Psoas muscle (tissue), 8 donors: ENCODE results near the gene PRRT3. TPM values are rescaled to one million over a fixed set of nuclear protein-coding genes. Genes with fewer than 3 reads are reported as not detected.

Source experiments
- ATAC-seq, 4 donors: fragments of 200-7000 bp; cut with Tn5 transposase; one replicate each; pipeline ENCODE4 v1.9.1; 2020; ENCODE audit warnings: moderate library complexity in 3 of 4, mild to moderate bottlenecking in 2 of 4
- DNase-seq, 2 donors: peaks; one replicate each; pipeline ENCODE4 v3.0.0-alpha.2; 2020
- H3K27ac ChIP-seq: fragments of 200-600 bp; one replicate; pipeline ENCODE4 v1.8.0; 2022
- H3K27me3 ChIP-seq, 3 donors: fragments of 200-600 bp in 1 of 3; one replicate each; pipeline versions ENCODE4 v1.6.1 to v1.8.0; 2013 to 2022; ENCODE audit warnings: low read length in 2 of 3, mild to moderate bottlenecking in 2 of 3, moderate library complexity in 1 of 3; ENCODE audit not compliant: insufficient read depth in 3 of 3
- H3K36me3 ChIP-seq, 2 donors: fragments of 200-600 bp in 1 of 2; one replicate each; pipeline versions ENCODE4 v1.6.1 to v1.8.0; 2013 to 2022; ENCODE audit warnings: low read depth in 1 of 2, mild to moderate bottlenecking in 1 of 2, moderate library complexity in 1 of 2; ENCODE audit not compliant: insufficient read depth in 1 of 2
- H3K4me1 ChIP-seq: fragments of 200-600 bp; one replicate; pipeline ENCODE4 v1.8.0; 2022
- H3K4me3 ChIP-seq: fragments of 200-600 bp; one replicate; pipeline ENCODE4 v1.8.0; 2022; ENCODE audit warnings: mild to moderate bottlenecking
- H3K9me3 ChIP-seq: fragments of 200-600 bp; one replicate; pipeline ENCODE4 v1.8.0; 2022
- CTCF ChIP-seq: fragments of 200-600 bp; IDR thresholded peaks from one replicate; pipeline ENCODE4 v1.8.0; 2022; ENCODE audit warnings: antibody characterized with exemption
- WGBS, 3 donors: extraction: QIAGEN DNeasy Blood & Tissue Kit; methylation state at CpG; one replicate each; pipeline versions ENCODE4 v1.1.6 to v1.1.7; 2013; 5-methylcytosine and 5-hydroxymethylcytosine counted together
- intact Hi-C, 2 donors: fragments of 100-400 bp; cut with DNase I; formaldehyde crosslinking; loops; one replicate each; pipeline versions ENCODE4 v1.11.0 to v1.14.2; 2022
- polyA plus RNA-seq, 3 donors: library from polyadenylated mRNA; stranded (reverse); fragments of 200-250 nt; gene quantifications; one replicate each; pipeline ENCODE4 v1.2.3, GENCODE V29; 2013
- total RNA-seq, 4 donors: library from RNA; stranded (reverse); fragmentation: NEBNext Ultra II Directional in 2 of 4; extraction: Animal tissue kit (Norgen Biotek cat#: 25700) in 2 of 4; gene quantifications; one replicate each; pipeline versions ENCODE4 v1.2.1 to v1.2.4, GENCODE V29; 2021 to 2023
- donor health status: healthy with polysubstance abuse.
- donor health status: DM: no; HTN: no; CAD: no; lungs with moderate emphysema.
- donor health status: Bipolar disorder and iron deficiency.
- donor health status: healthy.
- donor health status: DM: yes; HTN: yes; CAD: no.
- donor health status: DM: no; HTN: no; CAD: no.
- donor health status: DM: no; HTN: no; CAD: no.
- donor health status: DM: yes; HTN: yes; CAD: no.

PRRT3 gene
- total and polyA plus RNA-seq, 7 donors, result 0.55 to 4.0 (median 1.4) TPM

GRCh38 chr3:9932843-9933560 lies 19.2 kb downstream of the PRRT3 start:
- TF ChIP-seq CTCF, result peak; percentile 72
- Histone ChIP-seq H3K4me1 (peaks cover 26% of the 10 kb centered on the region), H3K36me3 (peaks cover 0 to 50% of the 10 kb centered on the region in 2 donors), H3K4me3 (peak overlapping the region; percentile 79), H3K9me3 (no peaks in the 10 kb centered on the region), H3K27me3 (no peaks in the 10 kb centered on the region), H3K27ac (peak overlapping the region; percentile 94)
- DNase-seq (peak; percentile 88 to 93), ATAC-seq (peak; percentile 81 to 85 (median 82))
- intact Hi-C loops, result loop anchor here in 1 of 2 donors (1.0 to 10.0 kb wide), 2 partner anchors 44 to 292 kb away; no protein-coding TSS in a partner anchor
- 0% methylated on average over 63 to 77 of the region's 77 CpGs for WGBS, 3 donors

- DNase-seq (no peak), ATAC-seq (no peak)
- Histone ChIP-seq H3K27me3 (no peaks in the 10 kb centered on the region), H3K9me3 (no peaks in the 10 kb centered on the region), H3K4me3 (peak overlapping the region; percentile 79), H3K27ac (peak overlapping the region; percentile 94), H3K4me1 (peaks cover 26% of the 10 kb centered on the region), H3K36me3 (peaks cover 0 to 45% of the 10 kb centered on the region in 2 donors)
- no peak for TF ChIP-seq CTCF
- intact Hi-C loops, result loop anchor here in 1 of 2 donors (10.0 kb wide), 1 partner anchor 292 kb away; no protein-coding TSS in a partner anchor
- 7 to 11% (median 9%) methylated on average over 13 of the region's 13 CpGs for WGBS, 3 donors
Observed at GRCh38 chr3:9932535-9932842, 19.7 kb downstream of the PRRT3 start.

- intact Hi-C loops, result loop anchor here in 1 of 2 donors (10.0 kb wide), 1 partner anchor 294 kb away; no protein-coding TSS in a partner anchor
- Histone ChIP-seq H3K4me3 (no peak overlapping the region), H3K4me1 (peaks cover 15% of the 10 kb centered on the region), H3K27ac (no peak overlapping the region), H3K9me3 (no peaks in the 10 kb centered on the region), H3K27me3 (no peaks in the 10 kb centered on the region), H3K36me3 (peaks cover 0 to 32% of the 10 kb centered on the region in 2 donors)
- DNase-seq (no peak), ATAC-seq (no peak)
- WGBS, 3 donors, result 94 to 97% (median 96%) methylated on average over 4 of the region's 4 CpGs
- no peak for TF ChIP-seq CTCF
Observed at GRCh38 chr3:9930804-9931418, 21.3 kb downstream of the PRRT3 start.

- no peak overlapping the region for H3K27ac ChIP-seq
- DNase-seq (no peak), ATAC-seq (no peak)
- no peak for TF ChIP-seq CTCF
- 94 to 95% (median 94%) methylated on average over 21 to 23 of the region's 23 CpGs for WGBS, 3 donors
- no peaks in the 10 kb centered on the region for H3K27me3 ChIP-seq
- no peaks in the 10 kb centered on the region for H3K9me3 ChIP-seq
- H3K4me3 ChIP-seq, result no peak overlapping the region
- H3K4me1 ChIP-seq, result no peaks in the 10 kb centered on the region
- intact Hi-C loops, result no loop called here
- H3K36me3 ChIP-seq, result peaks cover 0 to 33% of the 10 kb centered on the region in 2 donors
Observed at GRCh38 chr3:9928158-9928557, 24.1 kb downstream of the PRRT3 start.
